ENCODE results near the gene NDUFA12.

- no peak for TF ChIP-seq EZH2 (optimal IDR thresholded peaks at IDR 0.05; ENCODE audit: low read depth, low read length)
- TF ChIP-seq, protein P1, sequence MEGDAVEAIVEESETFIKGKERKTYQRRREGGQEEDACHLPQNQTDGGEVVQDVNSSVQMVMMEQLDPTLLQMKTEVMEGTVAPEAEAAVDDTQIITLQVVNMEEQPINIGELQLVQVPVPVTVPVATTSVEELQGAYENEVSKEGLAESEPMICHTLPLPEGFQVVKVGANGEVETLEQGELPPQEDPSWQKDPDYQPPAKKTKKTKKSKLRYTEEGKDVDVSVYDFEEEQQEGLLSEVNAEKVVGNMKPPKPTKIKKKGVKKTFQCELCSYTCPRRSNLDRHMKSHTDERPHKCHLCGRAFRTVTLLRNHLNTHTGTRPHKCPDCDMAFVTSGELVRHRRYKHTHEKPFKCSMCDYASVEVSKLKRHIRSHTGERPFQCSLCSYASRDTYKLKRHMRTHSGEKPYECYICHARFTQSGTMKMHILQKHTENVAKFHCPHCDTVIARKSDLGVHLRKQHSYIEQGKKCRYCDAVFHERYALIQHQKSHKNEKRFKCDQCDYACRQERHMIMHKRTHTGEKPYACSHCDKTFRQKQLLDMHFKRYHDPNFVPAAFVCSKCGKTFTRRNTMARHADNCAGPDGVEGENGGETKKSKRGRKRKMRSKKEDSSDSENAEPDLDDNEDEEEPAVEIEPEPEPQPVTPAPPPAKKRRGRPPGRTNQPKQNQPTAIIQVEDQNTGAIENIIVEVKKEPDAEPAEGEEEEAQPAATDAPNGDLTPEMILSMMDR (IDR thresholded peaks at IDR 0.05; ENCODE audit: low read length) = no peak
Observed at GRCh38 chr12:94971923-94972322, 31.6 kb downstream of the NDUFA12 start.

Measured in MM.1S (cell line).